Amygdala (tissue), 56 donors: ENCODE data around the gene GPHN.

Source experiments
- DNase-seq, 56 donors: peaks; one replicate each; lab custom pipeline; 2025; lab: John Stamatoyannopoulos, UW

The GPHN gene

DNA sequence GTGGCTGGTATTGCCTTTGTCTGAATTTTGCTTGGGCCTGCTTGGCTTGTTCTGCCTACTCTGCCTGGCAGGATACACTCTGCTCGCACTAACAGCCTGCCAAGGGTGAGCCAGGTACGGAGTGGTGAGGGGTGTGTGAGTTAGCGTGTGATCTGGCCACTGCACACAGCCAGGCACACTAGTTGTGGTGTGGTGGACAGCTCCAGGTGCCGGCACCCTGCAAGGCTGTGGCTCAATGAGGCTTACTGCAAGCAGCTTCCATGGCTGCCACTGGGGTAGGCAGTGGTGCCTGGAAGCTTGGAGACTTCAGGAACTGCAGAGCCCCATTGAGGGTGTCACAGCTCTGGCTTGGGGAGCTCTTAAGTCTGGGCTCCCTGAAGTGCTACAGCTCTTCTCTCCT, 87.4 kb downstream of the GPHN start:
- DNase-seq, result no peak

DNA sequence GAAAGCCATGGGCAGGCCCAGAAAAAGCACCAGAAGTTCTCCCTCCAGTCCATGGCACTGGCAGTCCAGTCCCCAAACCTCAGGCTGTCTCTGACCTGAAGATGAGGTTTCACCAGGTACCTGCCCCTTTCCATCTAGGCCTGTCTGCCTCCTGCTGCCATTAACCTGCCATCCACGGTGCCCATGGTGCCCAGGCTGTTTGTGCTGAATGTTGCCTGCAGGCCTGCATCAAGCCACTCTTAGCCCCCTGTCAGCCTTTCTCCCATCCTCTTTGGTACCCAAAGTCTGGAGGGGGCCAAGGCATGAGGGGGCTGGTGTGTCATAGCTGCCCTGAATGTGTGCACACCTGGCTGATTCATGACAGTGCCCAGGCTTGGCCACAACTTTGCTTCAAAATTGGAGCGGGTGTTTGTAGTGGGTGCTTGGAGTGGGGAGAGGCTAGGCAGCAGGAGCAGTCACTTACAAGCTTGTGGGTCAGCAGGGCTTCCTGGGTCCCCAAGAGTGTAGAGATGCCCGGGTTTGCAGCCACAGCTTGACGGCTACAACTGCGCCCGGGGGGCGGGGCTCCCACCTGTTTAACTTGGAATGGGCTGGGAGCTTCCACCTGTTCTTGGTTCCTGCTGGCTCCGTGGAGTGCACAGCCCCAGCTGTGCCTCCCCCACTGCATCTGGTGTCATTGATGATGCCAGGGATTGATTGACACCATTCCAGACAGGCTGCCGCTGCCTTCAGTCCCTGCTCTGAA, 88.5 kb downstream of the GPHN start:
- no peak for DNase-seq

DNA sequence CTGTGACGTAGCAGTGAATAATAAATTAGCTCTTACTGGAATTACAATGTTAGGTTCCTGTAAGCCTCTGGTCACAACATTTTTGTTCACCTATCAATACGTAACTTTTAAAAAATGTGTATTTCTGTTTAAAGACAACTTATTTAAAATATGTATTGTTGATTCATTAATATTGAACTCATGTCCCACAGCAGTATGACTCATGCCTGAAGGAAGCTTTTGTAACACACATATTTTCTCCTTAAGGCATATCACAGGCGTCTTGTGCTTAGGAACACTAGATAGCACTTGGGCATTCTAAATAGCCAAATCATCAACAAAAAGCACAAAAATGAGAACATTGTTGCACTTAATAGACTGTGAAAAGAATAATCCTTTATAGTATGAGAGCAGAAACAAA, 92.5 kb downstream of the GPHN start:
- no peak for DNase-seq

DNA sequence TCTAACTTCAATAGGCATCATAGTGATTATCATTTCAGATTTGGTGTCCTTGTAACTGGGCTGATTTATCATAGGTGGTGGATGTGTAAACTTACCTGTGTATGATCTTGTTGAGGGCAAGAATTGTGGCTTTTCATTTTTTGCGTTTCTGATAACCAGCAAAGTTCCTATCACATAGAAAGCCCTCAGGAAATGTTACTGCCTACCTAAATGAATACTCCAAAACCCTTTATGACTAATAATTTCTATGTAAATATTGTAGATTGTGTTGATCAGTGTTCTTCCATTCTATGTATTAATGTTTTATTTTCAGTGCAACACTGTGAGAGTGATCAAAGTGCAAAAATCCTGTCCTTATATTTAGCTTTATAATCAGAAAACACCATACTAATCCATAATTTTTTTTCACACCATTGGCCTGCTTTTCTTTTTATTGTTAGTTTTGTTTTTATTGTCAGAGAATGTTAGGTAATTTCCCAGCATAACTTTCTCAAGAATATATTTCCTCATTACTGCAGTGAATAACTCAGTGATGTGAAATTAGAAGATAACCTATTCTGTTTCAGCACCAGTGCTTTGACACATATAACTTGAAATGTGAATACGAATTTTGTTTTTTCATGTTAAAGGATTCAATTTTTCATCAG, 94.1 kb downstream of the GPHN start:
- no peak for DNase-seq

DNA sequence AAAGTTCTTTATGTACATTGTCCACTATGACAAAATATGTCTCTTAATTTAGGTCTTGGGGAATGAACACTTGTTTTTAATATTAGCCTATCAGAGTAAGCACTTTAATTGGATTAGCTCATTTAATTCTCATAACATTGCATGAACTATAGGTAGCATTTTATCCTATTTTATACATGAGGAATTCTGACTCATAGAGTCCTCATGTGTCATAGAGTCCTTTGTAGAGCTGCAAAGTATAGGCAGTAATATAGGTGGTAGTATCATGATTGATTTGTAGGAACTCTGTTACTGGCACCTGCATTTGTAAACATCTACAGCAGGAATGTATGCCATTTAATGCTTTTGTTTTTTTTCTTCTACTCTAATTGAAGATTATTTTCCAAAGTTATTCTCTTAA, 96.0 kb downstream of the GPHN start:
- DNase-seq, result no peak

DNA sequence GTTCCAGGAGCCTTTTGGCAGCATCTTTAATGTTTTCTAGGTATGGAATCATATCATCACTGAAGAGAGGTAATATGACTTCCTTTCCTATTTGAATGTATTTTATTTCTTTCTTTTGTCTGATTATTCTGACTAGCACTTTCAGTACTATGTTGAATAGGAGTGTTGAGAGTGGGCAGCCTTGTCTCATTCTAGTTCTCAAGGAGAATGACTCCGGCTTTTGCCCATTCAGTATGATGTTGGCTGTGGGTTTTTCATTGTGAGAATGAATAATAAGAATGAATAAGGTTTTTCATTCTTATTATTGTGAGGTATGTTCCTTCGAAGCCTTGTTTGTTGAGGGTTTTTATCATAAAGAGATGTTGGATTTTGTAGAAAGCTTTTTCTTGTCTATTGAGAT, 98.9 kb downstream of the GPHN start:
- no peak for DNase-seq

DNA sequence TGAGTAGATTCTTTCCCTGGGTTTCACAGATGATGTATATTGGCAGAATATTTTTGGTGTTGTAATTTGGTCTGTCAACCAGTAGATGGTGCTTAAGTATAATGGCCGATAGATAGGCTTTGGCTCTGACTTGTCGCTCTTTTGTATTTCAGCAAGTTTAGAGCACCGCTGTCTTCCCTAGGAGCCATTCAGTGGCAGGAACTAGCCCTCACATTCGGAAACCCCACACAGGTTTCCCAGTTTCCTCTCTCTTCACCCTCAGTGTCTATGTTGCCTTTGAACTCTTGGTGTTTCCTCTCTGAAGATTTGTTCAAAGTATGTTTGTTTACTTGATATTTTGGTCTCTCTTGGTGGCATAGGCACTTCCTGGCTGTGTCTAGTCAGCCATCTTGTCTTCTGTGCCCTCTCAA, 102.2 kb downstream of the GPHN start:
- DNase-seq, result no peak

DNA sequence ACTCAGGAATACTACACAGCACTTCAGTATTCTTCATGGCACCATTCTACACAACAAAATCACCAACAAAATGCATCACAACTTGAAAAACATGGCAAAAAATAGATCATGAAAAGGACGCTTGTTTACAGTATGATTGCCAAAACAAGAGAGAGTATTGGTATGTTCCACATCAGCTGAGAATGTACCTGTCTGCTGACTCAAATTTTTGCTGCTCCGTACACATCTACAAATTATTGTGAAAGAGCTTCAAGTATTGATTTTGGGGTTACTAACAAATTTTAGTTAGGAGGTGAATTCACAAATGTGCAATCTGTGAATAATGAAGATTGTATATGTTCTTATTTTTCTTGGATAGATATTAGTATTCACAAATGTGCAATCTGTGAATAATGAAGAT, 105.4 kb downstream of the GPHN start:
- DNase-seq, result no peak

DNA sequence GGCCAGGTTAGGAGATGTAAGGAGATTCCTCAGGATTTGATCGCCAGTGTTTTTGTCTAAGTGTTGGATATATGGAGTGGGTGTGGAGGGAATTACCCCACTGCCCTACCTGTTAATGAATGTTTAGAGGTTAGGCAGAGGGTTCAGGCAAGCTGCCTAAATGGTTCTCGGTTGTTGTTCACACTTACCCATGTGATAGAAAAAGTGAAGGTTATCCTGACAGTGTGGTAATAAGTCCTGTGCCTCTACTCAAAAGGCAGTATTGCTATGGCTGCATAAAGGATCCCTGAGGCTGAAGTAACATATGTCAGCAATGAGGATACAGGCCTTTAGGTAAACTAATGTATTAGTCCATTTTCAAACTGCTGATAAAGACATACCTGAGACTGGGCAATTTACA, 112.0 kb downstream of the GPHN start:
- DNase-seq, result no peak

DNA sequence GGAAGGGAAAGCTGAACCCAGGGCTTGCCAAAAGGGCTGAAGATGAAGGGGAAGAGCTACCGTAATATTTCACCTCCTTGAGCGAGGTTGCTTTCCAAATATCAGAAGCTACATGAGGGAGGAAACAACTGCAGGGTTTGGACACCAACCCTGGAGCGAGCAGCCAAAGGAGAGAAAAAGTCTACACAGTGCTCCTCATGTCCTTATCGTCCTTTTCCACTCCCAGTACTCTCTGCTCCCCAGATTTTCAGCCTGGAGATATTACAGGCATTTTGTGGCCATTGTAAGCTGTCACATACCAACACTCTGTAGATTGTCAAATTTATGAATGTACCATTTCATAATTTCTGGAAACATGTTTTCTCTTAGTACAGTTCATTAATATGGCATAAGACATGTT, 115.9 kb downstream of the GPHN start:
- DNase-seq, result no peak

DNA sequence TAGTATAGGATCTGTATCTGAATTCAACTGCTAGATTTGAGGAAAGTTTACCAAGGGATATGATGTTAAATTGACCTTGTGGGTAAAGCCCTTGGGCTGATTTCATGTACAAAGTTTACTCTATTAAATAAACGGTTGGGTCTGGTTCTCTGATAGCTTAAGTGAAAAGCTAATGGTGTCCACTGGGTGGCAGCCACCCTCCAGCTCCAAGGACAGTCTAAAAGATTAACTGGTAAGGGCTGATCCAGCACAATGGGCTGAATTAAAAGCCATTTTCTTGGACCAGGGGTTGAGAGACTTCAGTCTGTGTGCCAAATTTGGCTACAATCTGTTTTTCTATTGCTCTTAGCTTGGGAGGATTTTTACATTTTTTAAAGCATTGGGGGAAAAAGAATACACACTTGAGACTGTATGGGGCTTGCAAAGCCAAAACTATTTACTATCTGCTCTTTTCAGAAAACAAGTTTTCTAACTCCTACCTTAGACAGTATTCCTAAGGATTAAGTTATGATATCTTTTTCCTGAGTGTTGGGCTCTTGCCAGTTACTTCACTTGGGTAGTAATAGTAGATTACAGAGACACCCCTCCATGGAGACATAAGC, 116.5 kb downstream of the GPHN start:
- peak in 37 of 56 donors; percentile 0 to 76 (median 9) for DNase-seq

DNA sequence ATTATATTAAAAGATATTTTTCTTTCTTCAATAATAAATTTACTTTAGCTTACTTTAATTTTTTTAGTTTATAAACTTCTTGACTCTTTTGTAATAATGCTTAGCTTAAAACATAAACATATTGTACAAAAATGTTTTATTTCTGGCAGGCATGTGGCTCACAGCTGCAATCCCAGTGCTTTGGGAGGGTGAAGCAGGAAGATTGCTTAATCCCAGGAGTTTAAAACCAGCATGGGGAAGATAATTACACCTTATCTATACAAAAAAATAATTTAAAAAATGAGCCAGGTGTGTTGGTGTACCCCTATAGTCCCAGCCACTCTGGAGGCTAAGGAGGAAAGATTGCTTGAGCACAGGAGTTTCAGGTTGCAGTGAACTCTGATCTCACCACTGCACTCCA, 120.7 kb downstream of the GPHN start:
- no peak for DNase-seq

DNA sequence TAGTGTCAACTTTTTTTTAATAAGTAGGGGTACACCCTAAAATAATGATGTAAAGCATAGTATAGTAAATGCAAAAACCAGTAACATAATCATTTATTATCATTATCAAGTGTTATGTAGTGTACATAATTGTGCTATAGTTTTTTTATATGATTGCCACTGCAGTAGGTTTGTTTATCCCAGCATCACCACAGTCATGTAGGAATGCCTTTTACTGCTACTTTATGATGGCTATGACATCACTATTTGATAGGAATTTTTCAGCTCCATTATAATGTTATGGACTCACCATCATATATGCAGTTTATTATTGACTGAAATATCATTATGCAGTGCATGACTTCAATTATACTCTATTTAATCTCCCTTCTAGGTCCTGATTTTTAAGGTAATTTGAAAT, 121.6 kb downstream of the GPHN start:
- DNase-seq, result no peak

DNA sequence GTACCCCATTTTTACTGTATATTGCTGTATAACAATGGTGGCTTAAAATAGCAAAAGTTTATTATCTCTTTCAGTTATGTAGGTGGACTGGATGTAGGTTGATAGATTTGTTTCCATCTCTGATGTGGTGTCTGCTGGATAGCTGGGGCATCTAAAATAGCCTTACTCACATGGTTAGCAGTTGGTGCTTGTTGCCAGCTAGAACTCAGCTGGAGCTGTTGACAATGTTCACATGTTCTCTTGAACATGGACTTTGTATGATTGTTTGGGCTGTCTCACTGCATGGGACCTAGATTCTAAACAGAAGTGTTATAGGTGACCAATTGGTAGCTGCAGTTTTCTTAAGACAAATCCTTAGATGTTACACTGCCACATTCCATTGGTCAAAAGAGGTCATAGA, 126.9 kb downstream of the GPHN start:
- DNase-seq, result no peak

DNA sequence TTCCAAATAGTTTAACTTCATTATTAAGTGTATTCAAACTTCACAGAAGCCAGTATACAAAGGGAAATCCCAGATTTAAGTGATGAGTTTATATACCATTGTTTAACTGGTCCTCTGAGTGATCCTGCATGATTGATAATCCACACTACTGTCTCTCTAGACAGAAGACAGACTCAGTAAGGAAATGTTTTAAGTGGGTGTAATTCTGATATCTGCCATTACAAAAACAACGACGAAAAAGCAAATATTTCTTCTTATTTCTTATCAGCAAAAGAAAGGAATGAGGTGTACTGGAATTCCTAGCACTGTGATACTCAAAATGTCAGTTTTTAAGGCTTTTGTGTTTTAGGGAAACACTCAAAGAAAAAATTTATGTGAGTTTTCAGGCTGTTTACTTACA, 127.5 kb downstream of the GPHN start:
- DNase-seq, result no peak

DNA sequence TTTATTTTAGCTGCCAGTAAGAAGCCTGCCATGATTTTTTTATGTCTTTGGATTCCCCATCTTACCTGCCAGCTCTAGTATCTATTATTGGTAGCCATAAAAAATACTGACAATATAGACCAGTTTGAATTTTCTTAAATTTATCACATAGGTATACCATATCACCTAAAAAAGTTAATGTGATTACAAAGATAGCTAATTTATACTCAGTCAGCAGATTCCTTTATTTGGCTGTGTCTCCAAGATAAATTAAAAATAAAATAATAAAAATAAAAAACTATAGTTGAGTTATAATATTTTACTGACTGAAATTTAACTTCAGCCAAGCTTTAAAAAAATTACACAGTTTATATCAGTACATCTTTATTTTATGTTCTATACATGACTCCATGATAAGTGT, 128.3 kb downstream of the GPHN start:
- no peak for DNase-seq

DNA sequence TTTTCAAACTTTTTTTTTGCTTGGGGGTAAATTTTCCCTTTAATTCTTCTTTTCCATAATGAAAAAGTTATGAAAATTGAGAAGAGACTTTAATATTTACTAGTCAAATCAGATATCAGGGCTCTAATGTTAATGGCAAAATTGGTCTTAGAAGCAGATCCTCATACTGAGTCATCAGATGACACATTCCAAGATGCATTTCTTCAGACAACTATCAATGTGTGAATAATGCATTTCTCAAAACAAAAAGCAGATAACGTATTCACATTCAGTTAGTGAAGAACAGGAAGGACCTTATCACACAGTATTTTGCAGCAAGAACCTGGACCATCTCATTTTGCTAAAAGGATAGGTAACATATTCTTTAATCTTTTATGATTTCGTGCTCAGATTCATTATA, 130.7 kb downstream of the GPHN start:
- no peak for DNase-seq

DNA sequence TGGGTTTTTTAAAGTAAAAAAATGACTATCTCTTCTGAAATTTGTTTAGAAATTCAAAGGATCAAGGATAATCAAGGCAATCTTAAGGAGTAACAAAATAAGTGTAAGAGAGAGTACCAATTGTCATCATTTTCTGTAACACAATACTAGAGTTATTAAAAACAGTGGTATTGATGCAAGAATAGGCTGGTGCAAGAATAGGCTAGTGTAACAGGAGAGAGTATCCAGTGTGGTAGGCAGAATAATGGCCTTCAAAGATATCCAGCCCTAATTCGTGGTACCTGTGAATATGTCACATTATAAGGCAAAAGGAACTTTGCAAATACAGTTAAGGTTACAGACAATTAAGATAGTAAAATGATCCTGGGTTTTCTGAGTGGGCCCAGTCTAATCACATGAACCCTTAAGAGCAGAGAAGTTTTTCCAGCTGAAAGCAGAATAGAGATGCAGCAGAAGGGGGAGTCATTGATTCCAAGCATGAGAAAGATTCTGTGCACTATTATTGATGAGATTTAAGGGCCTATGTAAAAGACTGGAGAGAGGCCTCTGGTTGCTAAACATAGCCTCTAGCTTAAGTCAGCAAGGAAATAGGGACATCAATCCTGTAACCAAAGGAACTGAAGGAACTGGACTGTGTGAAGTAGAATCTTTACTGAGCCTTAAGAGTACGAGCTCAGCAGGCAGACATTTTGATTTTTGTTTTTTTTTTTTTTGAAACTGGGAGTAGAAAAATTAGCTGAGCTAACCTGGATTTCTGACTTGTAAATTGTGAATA, 134.1 kb downstream of the GPHN start:
- DNase-seq, result no peak

DNA sequence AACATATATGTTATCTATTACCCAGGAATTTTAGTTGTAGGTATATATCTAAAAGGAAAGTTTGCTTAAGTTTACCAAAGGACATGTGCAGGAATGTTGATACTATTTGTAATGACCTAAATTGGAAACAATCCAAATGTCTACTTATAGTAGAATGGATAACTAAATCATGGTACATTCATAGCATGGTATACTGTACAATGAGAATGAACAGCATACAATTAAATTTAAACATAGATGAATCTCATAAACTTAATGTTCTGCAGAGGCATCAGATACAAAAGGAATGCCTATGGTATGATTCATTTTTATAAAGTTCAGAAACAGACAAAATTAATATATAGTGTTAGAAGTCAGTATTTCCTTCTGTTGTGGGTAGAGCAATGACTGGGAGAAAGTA, 135.4 kb downstream of the GPHN start:
- DNase-seq, result no peak

DNA sequence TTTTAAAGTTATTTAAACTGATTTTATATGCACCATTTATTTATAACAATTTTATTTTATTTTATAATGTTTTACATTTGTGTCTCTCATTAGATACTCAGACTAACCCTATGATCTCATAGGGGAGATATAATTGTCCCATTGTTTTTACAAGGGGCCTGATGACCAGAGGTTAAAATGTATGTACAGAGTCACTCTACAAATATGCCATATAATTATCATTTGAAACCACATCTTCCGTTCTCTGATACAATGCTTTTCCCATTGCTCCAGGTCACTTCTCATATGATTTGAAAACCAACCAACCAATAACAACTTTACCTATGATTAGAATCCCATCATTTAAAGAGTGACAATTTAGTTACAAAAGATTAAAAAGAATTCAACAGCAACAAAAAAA, 137.8 kb downstream of the GPHN start:
- DNase-seq, result no peak

DNA sequence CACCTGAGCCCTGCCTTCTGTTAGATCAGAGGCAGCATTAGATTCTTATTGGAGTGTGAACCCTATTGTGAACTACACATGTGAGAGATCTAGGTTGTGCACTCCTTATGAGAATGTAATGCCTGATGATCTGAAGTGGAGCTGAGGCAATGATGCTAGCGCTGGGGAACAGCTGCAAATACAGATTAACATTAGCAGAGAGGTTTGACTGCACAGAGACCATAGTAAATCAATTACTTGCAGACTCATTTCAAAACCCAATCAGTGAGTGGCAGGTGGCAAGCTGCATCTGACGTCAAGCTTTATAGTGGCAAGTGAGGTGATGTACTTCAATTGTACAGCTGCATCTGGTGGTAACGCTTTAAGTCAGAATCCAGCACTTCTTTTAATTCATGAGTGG, 141.6 kb downstream of the GPHN start:
- no peak for DNase-seq
